Measurements from ENCODE around the gene DOK6.

The DOK6 gene

DNA sequence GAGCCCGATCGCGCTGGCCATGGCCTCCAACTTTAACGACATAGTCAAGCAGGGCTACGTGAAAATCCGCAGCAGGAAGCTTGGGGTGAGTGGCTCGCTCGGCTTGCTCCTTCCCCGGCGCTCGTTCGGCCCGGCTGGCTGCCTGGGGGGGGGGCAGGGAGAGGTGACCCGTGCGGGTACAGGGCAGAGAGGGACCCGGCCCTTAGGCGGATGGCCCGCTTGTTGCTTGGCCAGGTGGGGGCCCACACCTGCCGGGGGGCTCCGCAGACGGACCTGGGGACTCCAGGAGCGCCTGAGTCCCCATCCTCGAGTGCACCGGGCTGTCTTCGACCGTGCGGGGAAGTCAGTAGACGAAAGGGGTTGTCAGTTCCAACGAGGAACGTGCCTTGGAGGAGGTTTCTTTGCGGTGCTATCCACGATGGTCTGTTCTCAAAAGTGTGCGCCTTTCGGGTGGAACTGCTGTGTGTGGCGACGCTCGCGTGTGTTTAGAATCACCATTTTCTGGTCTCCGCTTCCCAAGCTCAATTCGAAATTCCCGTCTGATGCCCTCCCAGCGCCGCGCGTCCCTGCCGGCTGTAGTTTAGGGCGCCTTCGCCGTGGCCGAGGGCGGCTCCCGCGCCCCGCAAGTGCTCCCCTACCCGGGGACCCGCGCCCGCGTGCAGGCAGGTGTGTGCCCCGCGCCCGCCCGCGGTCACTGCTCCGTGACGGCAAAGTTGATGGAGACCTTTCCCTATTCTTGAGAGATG is 711 bp downstream of the DOK6 start:
- no peak for DNase-seq (ENCODE audit: low spot score in 2 of 2)
- Mint-ChIP-seq H3K9me3 (no peaks in the 10 kb centered on the region), H3K4me1 (peaks cover 16% of the 10 kb centered on the region), H3K36me3 (no peaks in the 10 kb centered on the region), H3K27ac (no peak overlapping the region), H3K4me3 (peak overlapping the region; percentile 15)
- ATAC-seq, result peak; percentile 19

DNA sequence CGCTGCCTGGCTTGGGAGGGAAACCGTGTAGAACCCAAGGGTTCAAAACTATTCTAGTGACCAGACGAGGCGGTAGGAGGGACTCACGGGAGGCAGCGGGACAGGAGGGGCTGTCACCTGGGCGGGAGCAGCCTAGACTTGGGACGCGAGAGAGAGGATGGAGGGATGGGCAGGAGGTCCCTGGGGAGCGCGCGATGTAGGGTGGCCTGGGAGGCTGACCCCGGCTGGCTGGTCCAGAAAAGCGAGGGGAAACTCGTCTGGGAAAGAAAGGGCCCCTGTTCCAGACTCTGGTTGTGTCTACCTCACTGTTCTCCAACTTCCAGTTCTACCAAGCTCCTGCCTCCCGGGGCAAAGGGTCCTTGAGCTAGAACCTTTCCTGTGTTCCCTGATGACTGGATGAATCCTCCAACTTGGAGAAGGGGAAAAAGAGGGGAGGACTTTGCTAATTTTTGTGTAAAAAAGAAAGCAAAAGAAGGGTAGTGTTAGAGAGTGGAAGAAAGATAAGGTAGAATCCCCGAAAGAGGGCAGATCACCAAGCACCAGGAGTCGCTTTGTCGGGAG is 1.4 kb downstream of the DOK6 start:
- Mint-ChIP-seq H3K4me1 (peaks cover 16% of the 10 kb centered on the region), H3K9me3 (no peaks in the 10 kb centered on the region), H3K4me3 (no peak overlapping the region), H3K36me3 (no peaks in the 10 kb centered on the region), H3K27ac (no peak overlapping the region)
- ATAC-seq (no peak), DNase-seq (ENCODE audit: low spot score in 2 of 2) (no peak)

DNA sequence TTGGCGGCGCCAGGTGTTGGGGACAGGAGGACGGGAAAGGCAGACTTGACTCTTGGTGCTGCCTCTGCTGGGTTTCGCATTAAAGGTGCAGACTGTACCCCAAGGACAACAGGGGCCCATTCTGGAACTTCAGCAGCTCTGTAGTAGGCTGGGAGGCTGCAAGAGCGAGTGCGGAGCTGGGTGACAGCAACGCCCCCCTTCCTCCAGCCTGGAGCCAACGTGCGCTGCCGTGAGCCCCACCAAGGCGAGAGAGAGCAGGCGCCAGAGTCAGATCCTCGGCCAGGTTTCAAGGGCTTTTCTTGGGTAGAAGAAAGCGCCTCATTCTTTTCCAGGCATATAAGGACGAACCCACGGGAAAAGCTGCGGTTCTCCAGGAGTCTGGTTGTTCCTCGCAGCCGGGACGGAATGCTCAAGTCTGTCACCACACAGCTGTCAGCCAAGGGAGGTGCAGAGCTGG is 1.9 kb downstream of the DOK6 start:
- ATAC-seq, result peak; percentile 12
- Mint-ChIP-seq H3K36me3 (no peaks in the 10 kb centered on the region), H3K4me3 (no peak overlapping the region), H3K9me3 (no peaks in the 10 kb centered on the region), H3K27ac (no peak overlapping the region), H3K4me1 (peaks cover 16% of the 10 kb centered on the region)
- DNase-seq (ENCODE audit: low spot score in 2 of 2), result no peak

DNA sequence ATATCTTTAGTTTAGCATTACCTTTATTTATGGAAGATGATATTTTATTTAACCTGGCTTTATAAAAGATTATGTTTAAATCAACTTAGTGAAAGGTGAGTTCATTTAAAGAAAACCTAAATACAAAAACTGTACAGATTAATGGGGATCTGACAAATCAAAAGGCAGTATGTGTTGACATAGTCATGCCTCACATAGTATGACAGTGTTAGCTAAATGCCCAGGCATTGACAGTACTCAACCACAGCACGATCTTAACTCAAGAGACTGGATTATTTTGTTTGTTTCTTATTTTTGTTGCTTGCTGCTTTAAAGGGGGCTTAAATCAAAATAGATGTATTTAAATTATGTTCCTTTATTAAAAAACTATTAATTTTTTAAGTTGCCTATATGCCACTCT is 7.8 kb downstream of the DOK6 start:
- H3K36me3 Mint-ChIP-seq, result no peaks in the 10 kb centered on the region
- H3K4me3 Mint-ChIP-seq, result no peak overlapping the region
- DNase-seq (ENCODE audit: low spot score in 2 of 2) (no peak), ATAC-seq (no peak)
- no peaks in the 10 kb centered on the region for H3K9me3 Mint-ChIP-seq
- H3K27ac Mint-ChIP-seq, result no peak overlapping the region
- H3K4me1 Mint-ChIP-seq, result no peaks in the 10 kb centered on the region

DNA sequence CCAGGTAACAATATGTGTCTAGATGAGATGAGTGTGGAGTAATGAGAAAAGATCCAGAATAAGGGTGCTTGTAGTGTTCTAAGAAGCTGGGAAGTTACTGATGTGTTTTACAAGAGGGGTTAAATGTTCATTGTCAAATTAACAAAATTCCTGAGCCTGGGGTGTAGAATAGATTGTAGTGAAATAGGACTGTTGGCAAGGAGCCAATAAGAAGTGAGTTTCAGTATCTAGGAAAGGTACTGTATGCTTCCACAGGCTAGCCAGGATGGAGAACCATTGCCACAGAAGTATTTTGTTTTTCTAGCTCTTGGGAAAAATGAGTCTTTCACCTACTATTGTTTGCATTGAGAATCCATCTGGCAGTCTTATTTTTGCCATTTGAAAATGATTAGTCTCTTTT is 10.5 kb downstream of the DOK6 start:
- Mint-ChIP-seq H3K27ac (no peak overlapping the region), H3K4me1 (no peaks in the 10 kb centered on the region), H3K4me3 (no peak overlapping the region), H3K9me3 (no peaks in the 10 kb centered on the region), H3K36me3 (no peaks in the 10 kb centered on the region)
- DNase-seq (ENCODE audit: low spot score in 2 of 2) (no peak), ATAC-seq (no peak)

DNA sequence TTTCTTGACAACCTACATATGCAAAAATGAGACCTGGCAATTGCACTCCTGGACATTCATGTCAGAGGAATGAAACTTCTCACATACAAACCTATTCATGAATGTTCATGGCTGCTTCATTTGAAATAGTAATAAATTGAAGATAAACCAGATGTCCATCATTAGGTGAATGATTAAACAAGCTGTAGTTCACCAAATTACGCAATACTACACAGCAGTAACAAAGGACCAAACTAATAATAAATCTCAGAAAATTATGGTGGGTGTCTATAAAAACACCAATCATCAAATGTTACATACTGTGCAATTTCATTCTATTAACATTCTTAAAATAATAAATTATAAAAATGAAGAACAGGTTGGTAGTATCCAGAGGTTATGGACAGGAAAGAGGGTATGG is 13.5 kb downstream of the DOK6 start:
- no peaks in the 10 kb centered on the region for H3K36me3 Mint-ChIP-seq
- H3K27ac Mint-ChIP-seq, result no peak overlapping the region
- H3K4me1 Mint-ChIP-seq, result no peaks in the 10 kb centered on the region
- H3K9me3 Mint-ChIP-seq, result no peaks in the 10 kb centered on the region
- DNase-seq (ENCODE audit: low spot score in 2 of 2), result no peak
- H3K4me3 Mint-ChIP-seq, result no peak overlapping the region
- ATAC-seq, result no peak

DNA sequence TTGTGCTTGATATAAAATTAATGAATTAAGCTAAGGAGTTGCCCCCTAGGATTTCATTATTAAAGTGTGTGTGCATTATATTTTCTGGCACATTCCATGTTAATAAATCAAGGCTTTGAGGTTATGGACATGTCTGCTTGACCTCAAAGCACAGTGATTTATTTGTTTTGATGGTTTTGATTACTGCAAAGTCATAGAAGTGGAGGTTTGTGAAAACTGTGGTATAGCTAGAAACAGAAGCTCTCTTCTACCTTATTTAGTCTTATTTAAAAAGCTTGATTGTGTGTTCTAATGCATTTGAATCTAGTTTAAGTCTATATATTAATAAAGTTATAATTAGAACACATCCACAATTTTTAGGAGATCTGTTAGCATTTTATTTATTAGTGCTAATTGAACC is 32.2 kb downstream of the DOK6 start:
- Mint-ChIP-seq H3K4me1 (no peaks in the 10 kb centered on the region), H3K4me3 (no peak overlapping the region), H3K27ac (no peak overlapping the region), H3K9me3 (no peaks in the 10 kb centered on the region), H3K36me3 (no peaks in the 10 kb centered on the region)
- DNase-seq (ENCODE audit: low spot score in 2 of 2) (no peak), ATAC-seq (no peak)

DNA sequence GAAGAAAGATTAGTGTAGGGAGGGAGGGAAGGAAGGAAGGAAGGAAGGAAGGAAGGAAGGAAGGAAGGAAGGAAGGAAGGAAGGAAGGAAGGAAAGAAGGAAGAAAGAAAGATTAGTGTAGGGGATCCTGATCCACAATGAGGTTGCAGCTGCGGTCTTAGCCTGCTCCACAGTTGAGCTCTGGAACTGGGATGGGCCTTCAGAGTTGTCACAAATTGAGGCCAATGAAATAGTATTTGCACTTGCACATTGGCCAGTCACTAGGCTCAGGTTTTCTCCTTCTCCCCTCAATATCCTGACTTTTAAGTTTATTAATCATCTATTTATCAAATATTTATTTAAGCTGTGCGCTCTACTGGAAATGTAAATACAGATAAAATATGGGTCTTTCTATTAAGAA is 34.3 kb downstream of the DOK6 start:
- no peak overlapping the region for H3K27ac Mint-ChIP-seq
- DNase-seq (ENCODE audit: low spot score in 2 of 2), result no peak
- no peaks in the 10 kb centered on the region for H3K4me1 Mint-ChIP-seq
- H3K9me3 Mint-ChIP-seq, result no peaks in the 10 kb centered on the region
- no peaks in the 10 kb centered on the region for H3K36me3 Mint-ChIP-seq
- no peak for ATAC-seq
- no peak overlapping the region for H3K4me3 Mint-ChIP-seq

DNA sequence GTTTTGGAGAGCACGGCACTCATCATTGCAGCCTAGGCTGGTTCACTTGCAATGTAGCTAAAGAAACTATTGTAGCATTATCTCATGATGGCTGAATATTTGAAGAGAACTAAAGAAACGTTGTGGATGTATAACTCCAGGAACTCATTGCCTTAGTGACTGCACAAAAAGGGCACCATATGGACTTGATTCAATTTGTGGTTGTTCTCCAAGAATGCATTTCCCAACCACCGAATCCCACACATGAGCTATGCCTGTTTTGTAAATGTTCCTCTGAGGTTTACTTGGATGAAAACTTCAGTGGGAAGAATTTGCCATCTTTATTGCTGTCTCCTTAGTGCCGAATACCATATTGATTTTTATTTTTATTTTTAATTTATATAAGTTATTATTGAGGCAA is 43.5 kb downstream of the DOK6 start:
- H3K36me3 Mint-ChIP-seq, result no peaks in the 10 kb centered on the region
- no peaks in the 10 kb centered on the region for H3K9me3 Mint-ChIP-seq
- no peaks in the 10 kb centered on the region for H3K4me1 Mint-ChIP-seq
- DNase-seq (ENCODE audit: low spot score in 2 of 2) (no peak), ATAC-seq (no peak)
- no peak overlapping the region for H3K4me3 Mint-ChIP-seq
- no peak overlapping the region for H3K27ac Mint-ChIP-seq

DNA sequence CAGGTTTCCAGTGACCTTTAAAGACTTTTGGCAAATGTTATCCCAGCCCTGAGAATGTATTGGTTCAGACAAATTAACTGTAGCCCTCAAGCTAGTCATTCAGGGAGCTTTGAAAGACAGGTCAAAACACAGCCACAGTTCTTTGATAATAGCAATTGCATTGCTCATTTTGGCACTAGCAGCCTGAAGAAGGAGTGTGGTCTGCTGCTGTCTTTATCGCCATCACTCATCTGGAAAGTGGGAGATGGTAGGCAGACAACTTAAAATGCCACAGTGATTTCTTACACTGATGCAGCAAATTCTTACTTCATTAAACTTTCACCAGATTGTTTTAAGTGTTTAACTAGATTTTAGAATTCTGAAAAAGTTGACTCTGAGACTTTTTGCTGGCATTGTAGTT is 47.2 kb downstream of the DOK6 start:
- ATAC-seq (no peak), DNase-seq (ENCODE audit: low spot score in 2 of 2) (no peak)
- Mint-ChIP-seq H3K4me1 (no peaks in the 10 kb centered on the region), H3K36me3 (no peaks in the 10 kb centered on the region), H3K27ac (no peak overlapping the region), H3K4me3 (no peak overlapping the region), H3K9me3 (no peaks in the 10 kb centered on the region)

DNA sequence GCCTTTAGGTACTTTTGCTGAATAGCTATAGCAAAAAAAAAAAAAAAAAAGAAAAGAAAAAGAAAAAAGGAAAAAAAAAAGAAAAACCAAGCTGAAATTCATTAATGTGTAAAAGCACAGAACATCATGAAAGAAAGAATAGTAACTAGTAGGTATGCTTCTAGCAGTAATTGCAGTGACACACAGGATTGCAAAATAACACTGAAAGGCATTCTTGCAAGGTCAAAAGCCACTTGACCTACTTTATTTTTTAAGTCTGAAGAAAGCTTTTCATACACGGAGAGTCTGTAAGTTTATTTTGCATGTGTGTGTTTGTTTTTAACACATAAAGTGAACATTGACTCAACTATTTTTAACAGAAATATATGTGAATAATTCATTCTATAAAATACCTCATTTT is 54.4 kb downstream of the DOK6 start:
- DNase-seq (ENCODE audit: low spot score in 2 of 2) (no peak), ATAC-seq (no peak)
- Mint-ChIP-seq H3K9me3 (no peaks in the 10 kb centered on the region), H3K4me1 (no peaks in the 10 kb centered on the region), H3K36me3 (no peaks in the 10 kb centered on the region), H3K27ac (no peak overlapping the region), H3K4me3 (no peak overlapping the region)

DNA sequence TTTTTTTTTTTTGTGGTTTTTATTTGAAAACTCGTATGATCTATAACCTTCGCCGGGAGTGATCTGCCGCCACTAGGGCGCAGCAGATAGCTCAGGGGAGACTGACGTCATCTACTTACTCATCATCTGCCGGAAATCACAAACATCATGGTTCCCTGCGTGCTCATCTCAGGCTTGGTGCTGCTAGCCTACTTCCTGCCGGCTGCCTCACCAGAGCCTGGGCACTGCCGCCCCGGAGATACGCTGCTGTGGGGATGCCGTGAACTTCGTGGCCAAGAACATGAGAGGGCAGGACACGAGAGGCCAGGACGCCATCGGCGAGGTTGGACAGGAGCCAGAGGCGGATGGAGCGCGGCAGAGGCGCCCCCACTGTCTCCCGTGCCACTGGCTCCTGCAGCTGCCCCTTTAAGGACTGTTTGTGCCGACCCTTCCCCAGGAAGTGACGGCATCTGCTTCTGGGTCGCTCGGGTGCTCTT is 68.8 kb downstream of the DOK6 start:
- no peak overlapping the region for H3K4me3 Mint-ChIP-seq
- H3K9me3 Mint-ChIP-seq, result no peaks in the 10 kb centered on the region
- no peaks in the 10 kb centered on the region for H3K36me3 Mint-ChIP-seq
- peak; percentile 93 for ATAC-seq
- H3K4me1 Mint-ChIP-seq, result peaks cover 9% of the 10 kb centered on the region
- peak; percentile 12 to 64 for DNase-seq (ENCODE audit: low spot score in 2 of 2)
- no peak overlapping the region for H3K27ac Mint-ChIP-seq

DNA sequence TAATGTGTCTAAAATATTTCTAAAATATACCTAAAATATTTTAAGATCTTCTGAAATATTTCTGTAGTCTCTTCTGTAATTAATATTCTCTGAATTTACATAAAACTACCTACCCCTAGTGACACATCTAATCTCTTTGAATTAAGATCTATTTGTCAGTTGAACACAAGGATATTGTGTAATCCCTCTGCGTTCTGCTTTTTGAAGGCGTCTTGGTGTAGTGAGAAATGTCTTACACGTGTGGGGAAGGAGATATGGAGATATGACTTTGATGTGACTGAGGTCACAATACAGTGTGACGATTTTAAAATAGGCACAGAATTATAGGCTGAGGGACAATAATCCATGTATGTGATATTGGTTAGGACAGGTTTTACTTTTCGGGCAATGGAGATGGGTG is 79.8 kb downstream of the DOK6 start:
- Mint-ChIP-seq H3K27ac (no peak overlapping the region), H3K4me3 (no peak overlapping the region), H3K4me1 (no peaks in the 10 kb centered on the region), H3K9me3 (no peaks in the 10 kb centered on the region), H3K36me3 (no peaks in the 10 kb centered on the region)
- no peak for DNase-seq (ENCODE audit: low spot score in 2 of 2)
- no peak for ATAC-seq

DNA sequence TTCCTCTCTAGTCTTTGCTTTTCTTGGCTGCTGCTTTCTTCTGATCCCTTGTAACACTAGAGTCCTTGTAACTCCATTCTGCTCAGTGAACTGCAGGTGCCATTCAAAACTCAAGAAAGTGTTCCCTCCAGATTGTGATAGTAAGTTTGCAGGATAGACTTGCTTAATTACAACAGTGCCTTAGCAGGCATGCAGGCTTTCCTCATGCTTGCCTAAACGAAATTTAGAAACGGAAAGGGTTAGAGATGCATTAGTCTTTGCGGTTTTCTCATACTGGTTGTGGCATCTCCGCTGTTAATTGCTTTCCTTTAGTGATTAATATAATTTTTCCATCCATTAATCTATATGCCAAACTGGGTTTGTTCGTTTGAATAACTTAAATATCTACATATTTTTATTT is 82.9 kb downstream of the DOK6 start:
- ATAC-seq (no peak), DNase-seq (ENCODE audit: low spot score in 2 of 2) (no peak)
- no peaks in the 10 kb centered on the region for H3K36me3 Mint-ChIP-seq
- no peak overlapping the region for H3K4me3 Mint-ChIP-seq
- H3K9me3 Mint-ChIP-seq, result no peaks in the 10 kb centered on the region
- no peak overlapping the region for H3K27ac Mint-ChIP-seq
- H3K4me1 Mint-ChIP-seq, result no peaks in the 10 kb centered on the region

DNA sequence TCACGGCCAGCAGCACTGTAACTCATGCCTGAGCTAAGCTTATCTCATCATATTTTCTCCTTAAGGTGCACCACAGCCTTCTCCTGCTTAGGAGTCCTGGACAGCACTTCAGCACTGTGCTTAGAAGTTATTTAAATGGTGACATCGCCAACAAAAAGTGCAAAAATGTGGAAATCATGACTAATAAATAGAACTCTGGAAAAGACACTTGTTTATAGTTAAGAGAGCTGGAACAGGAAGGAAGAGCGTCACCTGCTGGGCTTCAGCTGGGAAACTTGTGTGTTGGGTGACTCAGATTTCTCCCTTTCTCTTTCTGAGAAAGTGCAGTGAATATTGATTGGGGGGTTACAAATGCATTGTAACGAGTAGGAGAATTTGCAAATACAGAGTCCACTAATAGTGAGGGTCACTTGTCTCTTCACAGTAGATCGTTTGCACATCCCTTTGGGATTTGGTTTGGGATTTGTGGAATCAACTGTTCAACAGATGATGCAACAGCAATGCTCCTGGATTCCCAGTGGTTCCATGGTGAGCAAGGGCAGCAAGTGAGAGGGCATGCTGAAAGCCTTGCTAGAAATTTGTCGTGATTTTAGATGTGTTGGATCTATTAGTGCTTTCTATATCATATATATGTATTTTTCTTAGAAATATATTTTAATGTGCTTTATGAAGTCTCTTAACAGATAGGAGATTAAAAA is 84.2 kb downstream of the DOK6 start:
- Mint-ChIP-seq H3K27ac (no peak overlapping the region), H3K36me3 (no peaks in the 10 kb centered on the region), H3K4me1 (no peaks in the 10 kb centered on the region), H3K9me3 (no peaks in the 10 kb centered on the region), H3K4me3 (no peak overlapping the region)
- no peak for DNase-seq (ENCODE audit: low spot score in 2 of 2)
- ATAC-seq, result no peak

Measured in stimulated activated effector memory CD8-positive, alpha-beta T cell treated with anti-CD3 and anti-CD28 coated beads, Interleukin-12 subunit alpha, Interleukin-12 subunit beta, amount 100 ng/mL, for 72 hours (primary cell).